BLaER1 treated with 17β-estradiol and CSF1 and Interleukin-3, amounts not matched to agents 10 nM and 100 nM (cell line): Measurements from ENCODE around the gene FAM171A2.
"Not testable (repeated sequence)": the region's sequence is repeated elsewhere in the genome, so short reads cannot be mapped to it uniquely, and the experiment has no call there.

ENCODE experiments used
- H3K27ac ChIP-seq, 11 experiments: shearing (Covaris generic); formaldehyde crosslinking; 2 replicates each; pipeline ENCODE4 v1.8.1; 2022
- H3K27me3 ChIP-seq, 11 experiments: shearing (Covaris generic); formaldehyde crosslinking; 2 replicates each; pipeline ENCODE4 v1.8.1; 2022
- H3K36me3 ChIP-seq, 11 experiments: shearing (Covaris generic); formaldehyde crosslinking; 2 replicates each; pipeline ENCODE4 v1.8.1; 2022
- H3K4me1 ChIP-seq, 10 experiments: shearing (Covaris generic); formaldehyde crosslinking; 2 replicates each; pipeline ENCODE4 v1.8.1; 2022
- H3K4me2 ChIP-seq, 11 experiments: shearing (Covaris generic); formaldehyde crosslinking; 2 replicates each; pipeline ENCODE4 v1.8.1; 2022
- H3K4me3 ChIP-seq, 10 experiments: shearing (Covaris generic); formaldehyde crosslinking; 2 replicates each; pipeline ENCODE4 v1.8.1; 2022
- H3K9ac ChIP-seq, 11 experiments: shearing (Covaris generic); formaldehyde crosslinking; 2 replicates each; pipeline ENCODE4 v1.8.1; 2022
- H3K9me3 ChIP-seq, 11 experiments: shearing (Covaris generic); formaldehyde crosslinking; replicated peaks in 1 of 11; 2 replicates each; pipeline ENCODE4 v1.8.1; 2022
- H4K20me1 ChIP-seq, 11 experiments: shearing (Covaris generic); formaldehyde crosslinking; 2 replicates each; pipeline ENCODE4 v1.8.1; 2022
- Cebpa-rat ChIP-seq, 11 experiments: shearing (Covaris generic); IDR thresholded peaks; 2 replicates each; pipeline ENCODE4 v1.8.1; 2022

Gene FAM171A2

DNA sequence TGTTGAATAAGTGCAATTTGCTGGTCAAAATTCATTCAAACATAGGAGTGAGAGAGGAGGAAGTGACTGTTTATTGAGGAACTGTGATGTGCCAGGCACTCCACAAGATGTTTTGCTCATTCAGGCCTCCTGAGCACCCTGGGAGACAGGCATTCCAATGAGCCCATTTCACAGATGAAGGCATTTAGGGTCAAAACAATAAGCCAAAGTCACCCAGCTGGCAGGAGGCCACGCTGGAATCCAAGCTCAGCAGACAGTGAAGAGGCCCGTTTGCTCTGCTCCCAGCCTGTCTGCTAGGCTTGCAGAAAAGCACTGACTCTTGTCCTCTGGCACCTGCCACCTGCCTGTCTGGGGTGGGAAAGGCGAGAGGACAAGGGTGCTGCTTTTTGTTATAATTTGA is 28.9 kb downstream of the FAM171A2 start:
- Histone ChIP-seq H3K4me3 (no peak overlapping the region), H3K9me3 (no peaks in the 10 kb centered on the region), H3K27ac (0 out of 22 replicates have a peak overlapping the region, but pooled peaks of 1 of the 11 experiments have one; percentile 50), H4K20me1 (no peaks in the 10 kb centered on the region), H3K27me3 (no peaks in the 10 kb centered on the region), H3K9ac (no peak overlapping the region), H3K4me2 (peak overlapping the region in 8 of 11 experiments; percentile 23 to 81 (median 42); a peak in 9 of 22 replicates), H3K4me1 (peaks cover 23 to 67% (median 49%) of the 10 kb centered on the region in 10 experiments), H3K36me3 (no peaks in the 10 kb centered on the region)
- TF ChIP-seq Cebpa-rat (IDR thresholded peaks at IDR 0.05): no peak

DNA sequence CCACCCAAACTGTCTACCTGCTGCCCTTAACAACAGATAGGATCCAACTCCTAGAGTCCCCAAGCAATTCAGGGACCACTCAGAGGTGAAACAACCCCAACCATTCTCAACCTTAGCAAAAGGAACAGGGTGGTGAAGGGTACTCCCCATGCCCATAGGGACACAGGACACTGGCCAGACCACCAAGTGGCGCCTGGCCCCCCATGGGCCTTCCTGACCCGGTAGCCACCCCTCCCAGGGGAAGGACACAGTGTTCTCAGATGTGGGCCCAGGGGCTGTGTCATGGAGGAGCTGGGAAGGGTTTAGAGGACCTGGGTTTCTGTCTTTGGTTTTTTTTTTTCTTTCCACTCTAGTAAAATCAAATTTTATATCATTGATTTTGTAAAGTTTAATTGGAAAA is 29.3 kb downstream of the FAM171A2 start:
- Histone ChIP-seq H3K4me1 (peaks cover 23 to 63% (median 48%) of the 10 kb centered on the region in 10 experiments), H3K9ac (peak overlapping the region in 3 of 11 experiments; percentile 17 to 39 (median 30); a peak in 3 of 22 replicates), H3K27ac (peak overlapping the region in 5 of 11 experiments; percentile 28 to 50 (median 34); a peak in 8 of 22 replicates), H3K4me3 (no peak overlapping the region), H3K36me3 (no peaks in the 10 kb centered on the region), H4K20me1 (no peaks in the 10 kb centered on the region), H3K9me3 (no peaks in the 10 kb centered on the region), H3K4me2 (peak overlapping the region in 9 of 11 experiments; percentile 23 to 81 (median 31); a peak in 12 of 22 replicates), H3K27me3 (no peaks in the 10 kb centered on the region)
- no peak for TF ChIP-seq Cebpa-rat (IDR thresholded peaks at IDR 0.05)

DNA sequence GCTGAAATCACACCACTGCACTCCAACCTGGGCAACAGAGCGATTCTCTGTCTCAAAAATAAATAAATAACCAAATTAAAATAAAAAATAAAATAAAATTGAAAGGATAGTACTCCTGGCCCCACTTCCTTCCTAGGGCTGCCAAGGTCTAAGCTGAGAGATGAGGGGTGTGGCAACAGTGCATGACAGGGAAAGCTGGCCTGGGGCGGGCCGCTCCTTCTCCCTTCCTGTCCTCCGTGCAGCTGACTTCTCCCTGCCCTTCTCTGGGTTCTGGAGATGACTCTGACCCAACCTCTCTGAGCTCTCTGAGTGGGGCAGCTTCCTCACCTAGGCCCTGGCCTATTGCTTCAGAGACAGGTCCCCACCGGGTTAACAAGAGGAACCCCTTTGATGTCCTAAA is 30.3 kb downstream of the FAM171A2 start:
- Histone ChIP-seq H3K9ac (no peak overlapping the region; a peak in 1 of 22 replicates), H3K9me3 (no peaks in the 10 kb centered on the region), H4K20me1 (no peaks in the 10 kb centered on the region), H3K27ac (peak overlapping the region in 2 of 11 experiments; percentile 37 to 40; a peak in 3 of 22 replicates), H3K4me3 (no peak overlapping the region), H3K4me2 (peak overlapping the region in 5 of 11 experiments; percentile 51 to 81 (median 65); a peak in 10 of 22 replicates), H3K4me1 (peaks cover 27 to 60% (median 48%) of the 10 kb centered on the region in 10 experiments), H3K36me3 (no peaks in the 10 kb centered on the region), H3K27me3 (no peaks in the 10 kb centered on the region)
- no peak for TF ChIP-seq Cebpa-rat (IDR thresholded peaks at IDR 0.05)

DNA sequence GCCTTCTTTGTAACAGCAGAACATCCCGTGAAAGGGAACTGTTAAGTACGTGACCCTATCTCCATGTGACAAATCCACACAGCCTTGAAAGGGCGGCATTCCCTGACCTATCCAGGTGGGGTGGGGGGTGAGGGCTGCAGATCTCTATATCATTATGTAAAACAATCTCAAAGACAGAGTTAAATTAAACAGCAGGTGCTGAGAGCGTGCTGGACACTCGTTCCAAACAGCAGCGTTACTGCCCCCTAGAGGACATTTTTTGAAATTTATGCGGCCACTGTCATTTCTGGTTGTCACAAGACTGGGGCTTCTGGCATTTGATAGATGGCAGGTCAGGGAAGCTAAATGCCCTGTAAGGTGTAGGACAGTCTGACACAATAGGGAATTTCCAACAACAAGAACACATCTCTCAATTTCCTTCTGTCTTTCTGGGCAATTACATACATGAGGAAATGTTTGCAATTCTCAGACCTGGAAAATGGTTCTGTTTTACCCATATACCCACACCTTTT is 32.3 kb downstream of the FAM171A2 start:
- TF ChIP-seq Cebpa-rat (IDR thresholded peaks at IDR 0.05): no peak
- Histone ChIP-seq H3K4me1 (peaks cover 40 to 72% (median 61%) of the 10 kb centered on the region in 10 experiments), H3K27ac (peak overlapping the region in 2 of 11 experiments; percentile 33 to 46; a peak in 1 of 22 replicates), H3K27me3 (no peaks in the 10 kb centered on the region), H3K9ac (no peak overlapping the region), H3K4me2 (peak overlapping the region in 10 of 11 experiments; percentile 16 to 72 (median 38); a peak in 14 of 22 replicates), H3K9me3 (no peaks in the 10 kb centered on the region), H4K20me1 (no peaks in the 10 kb centered on the region), H3K36me3 (no peaks in the 10 kb centered on the region), H3K4me3 (no peak overlapping the region)

DNA sequence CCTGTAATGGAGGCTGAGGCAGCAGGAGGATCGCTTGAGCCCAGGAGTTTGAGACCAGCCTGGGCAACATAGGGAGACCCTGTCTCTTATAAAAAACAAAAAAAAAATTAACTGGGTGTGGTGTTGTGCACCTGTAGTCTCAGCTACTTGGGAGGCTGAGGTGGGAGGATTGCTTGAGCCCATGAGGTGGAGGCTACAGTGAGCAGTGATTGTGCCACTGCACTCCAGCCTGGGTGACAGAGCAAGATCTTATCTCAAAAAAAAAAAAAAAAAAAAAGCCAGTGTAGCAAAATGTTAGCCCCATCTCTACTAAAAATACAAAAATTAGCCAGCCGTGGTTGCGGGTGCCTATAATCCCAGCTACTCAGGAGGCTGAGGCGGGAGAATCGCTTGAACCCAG is 33.4 kb downstream of the FAM171A2 start:
- not testable (repeated sequence) for H3K4me2 ChIP-seq

GRCh38 chr17:44329516-44329915 is 34.1 kb downstream of the FAM171A2 start:
- H3K36me3 ChIP-seq, H3K9me3 ChIP-seq, H3K4me3 ChIP-seq, H3K27ac ChIP-seq, H3K9ac ChIP-seq, H4K20me1 ChIP-seq, H3K27me3 ChIP-seq: not testable (repeated sequence)
- Histone ChIP-seq H3K4me2 (0 out of 22 replicates have a peak overlapping the region, but pooled peaks of 1 of the 11 experiments have one; percentile 60), H3K4me1 (peaks cover 50 to 78% (median 62%) of the 10 kb centered on the region in 10 experiments)

More for the DNA sequence above, 33.4 kb downstream of the FAM171A2 start:
- peaks cover 50 to 80% (median 68%) of the 10 kb centered on the region in 10 experiments for H3K4me1 ChIP-seq
- H3K27ac ChIP-seq, H3K4me3 ChIP-seq, H4K20me1 ChIP-seq, H3K36me3 ChIP-seq, H3K9me3 ChIP-seq, H3K27me3 ChIP-seq: not testable (repeated sequence)
- 0 out of 22 replicates have a peak overlapping the region, but pooled peaks of 1 of the 11 experiments have one; percentile 5 for H3K9ac ChIP-seq

- H3K4me3 ChIP-seq: no peak overlapping the region
- no peaks in the 10 kb centered on the region for H3K36me3 ChIP-seq
- no peaks in the 10 kb centered on the region for H3K9me3 ChIP-seq
- no peak for TF ChIP-seq Cebpa-rat (IDR thresholded peaks at IDR 0.05)
- H3K9ac ChIP-seq: peak overlapping the region in 5 of 11 experiments; percentile 9 to 48 (median 44); a peak in 9 of 22 replicates
- H3K4me1 ChIP-seq: peaks cover 54 to 74% (median 60%) of the 10 kb centered on the region in 10 experiments
- H3K27ac ChIP-seq: peak overlapping the region in 8 of 11 experiments; percentile 0 to 59 (median 42); a peak in 7 of 22 replicates
- H4K20me1 ChIP-seq: peaks cover 0 to 17% (median 9%) of the 10 kb centered on the region in 11 experiments; a peak in 12 of 22 replicates
- H3K4me2 ChIP-seq: peak overlapping the region; percentile 26 to 76 (median 66)
- no peaks in the 10 kb centered on the region for H3K27me3 ChIP-seq
These were observed 35.8 kb downstream of the FAM171A2 start for GRCh38 chr17:44327715-44328449.

DNA sequence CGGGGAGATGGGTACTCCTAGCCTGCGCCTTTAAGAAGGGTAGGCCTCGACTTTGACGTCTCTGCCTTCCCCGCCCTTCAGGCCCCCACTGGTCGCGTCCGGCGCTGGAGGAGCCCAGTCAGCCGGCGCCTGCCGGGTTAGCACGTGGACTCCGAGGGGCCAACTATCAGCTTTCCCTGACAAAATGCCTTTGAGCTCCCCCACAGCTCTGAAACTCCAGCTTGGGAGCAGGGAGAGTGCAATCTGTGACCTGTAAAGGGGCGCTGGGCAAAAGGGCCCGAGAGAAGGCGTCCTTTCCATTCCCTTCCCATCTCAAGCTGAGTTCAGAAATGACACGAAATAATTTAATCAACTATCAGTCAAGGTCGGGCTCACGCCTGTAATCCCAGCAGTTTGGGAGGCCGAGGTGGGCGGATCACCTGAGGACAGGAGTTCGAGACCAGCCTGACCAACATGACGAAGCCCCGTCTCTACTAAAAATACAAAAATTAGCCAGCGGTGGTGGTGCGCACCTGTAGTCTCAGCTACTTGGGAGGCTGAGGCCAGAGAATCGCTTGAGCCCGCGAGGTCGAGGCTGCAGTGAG is 36.7 kb downstream of the FAM171A2 start:
- Histone ChIP-seq H3K9me3 (no peaks in the 10 kb centered on the region), H3K4me1 (peaks cover 44 to 71% (median 57%) of the 10 kb centered on the region in 10 experiments), H3K9ac (peak overlapping the region in 2 of 11 experiments; percentile 40 to 44; a peak in 1 of 22 replicates), H3K36me3 (peaks cover 6 to 8% (median 7%) of the 10 kb centered on the region in 11 experiments; a peak in 21 of 22 replicates), H3K4me2 (peak overlapping the region; percentile 43 to 76 (median 67); a peak in 20 of 22 replicates), H3K27me3 (no peaks in the 10 kb centered on the region), H3K4me3 (0 out of 20 replicates have a peak overlapping the region, but pooled peaks of 2 of the 10 experiments have one; percentile 2 to 99), H4K20me1 (peaks cover 0 to 26% (median 14%) of the 10 kb centered on the region in 11 experiments; a peak in 14 of 22 replicates), H3K27ac (peak overlapping the region in 1 of 11 experiments; percentile 15; a peak in 2 of 22 replicates)
- no peak for TF ChIP-seq Cebpa-rat (IDR thresholded peaks at IDR 0.05)
